ENCODE measurements around the gene KRT84.

DNA sequence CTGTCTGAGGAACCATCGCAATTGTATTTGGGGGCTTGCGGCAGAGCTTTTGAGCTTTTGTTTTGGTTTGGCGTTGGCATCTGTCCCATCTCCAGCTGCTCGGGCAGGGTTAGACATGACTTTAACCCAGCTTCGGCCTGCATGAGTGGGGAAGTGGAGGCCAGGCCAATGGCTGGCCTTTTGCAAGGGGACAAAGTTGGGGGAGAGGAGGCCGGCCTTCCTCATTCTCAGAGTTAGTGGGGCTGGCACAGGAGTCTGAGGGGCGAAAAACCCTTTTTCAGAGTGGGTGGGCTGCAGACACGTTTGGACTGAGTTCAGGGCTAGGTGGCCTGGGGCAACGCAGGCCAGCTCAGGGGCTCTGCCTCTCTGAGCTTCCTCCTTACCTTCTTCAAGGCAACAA is 15.5 kb upstream of the KRT84 start:
- TF ChIP-seq, protein P1, sequence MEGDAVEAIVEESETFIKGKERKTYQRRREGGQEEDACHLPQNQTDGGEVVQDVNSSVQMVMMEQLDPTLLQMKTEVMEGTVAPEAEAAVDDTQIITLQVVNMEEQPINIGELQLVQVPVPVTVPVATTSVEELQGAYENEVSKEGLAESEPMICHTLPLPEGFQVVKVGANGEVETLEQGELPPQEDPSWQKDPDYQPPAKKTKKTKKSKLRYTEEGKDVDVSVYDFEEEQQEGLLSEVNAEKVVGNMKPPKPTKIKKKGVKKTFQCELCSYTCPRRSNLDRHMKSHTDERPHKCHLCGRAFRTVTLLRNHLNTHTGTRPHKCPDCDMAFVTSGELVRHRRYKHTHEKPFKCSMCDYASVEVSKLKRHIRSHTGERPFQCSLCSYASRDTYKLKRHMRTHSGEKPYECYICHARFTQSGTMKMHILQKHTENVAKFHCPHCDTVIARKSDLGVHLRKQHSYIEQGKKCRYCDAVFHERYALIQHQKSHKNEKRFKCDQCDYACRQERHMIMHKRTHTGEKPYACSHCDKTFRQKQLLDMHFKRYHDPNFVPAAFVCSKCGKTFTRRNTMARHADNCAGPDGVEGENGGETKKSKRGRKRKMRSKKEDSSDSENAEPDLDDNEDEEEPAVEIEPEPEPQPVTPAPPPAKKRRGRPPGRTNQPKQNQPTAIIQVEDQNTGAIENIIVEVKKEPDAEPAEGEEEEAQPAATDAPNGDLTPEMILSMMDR (conservative IDR thresholded peaks at IDR 0.05 in 1 of 2, IDR thresholded peaks at IDR 0.05 in 1 of 2; ENCODE audit: extremely low read depth in 1 of 2, insufficient read depth in 1 of 2, low read depth in 1 of 2, low read length in 2 of 2): no peak
- TF ChIP-seq EZH2 (IDR thresholded peaks at IDR 0.05; ENCODE audit: borderline replicate concordance, low read length): no peak
